ENCODE data around the gene TPMT. TPM values are rescaled to one million over a fixed set of nuclear protein-coding genes. Genes with fewer than 3 reads are reported as not detected.
"Not testable (repeated sequence)": the region's sequence is repeated elsewhere in the genome, so short reads cannot be mapped to it uniquely, and the experiment has no call there.

Gene TPMT
- polyA plus RNA-seq, 1 donor: 5.8 TPM

- peak; percentile 97 for DNase-seq
Measured at GRCh38 chr6:18155150-18155863, 430 bp upstream of the TPMT start, which contains the start of gene KDM1B. TSS of gene KDM1B (plus strand) at chr6:18155422. CDS start at chr6:18159896, 4,474 bp downstream.

GRCh38 chr6:18153311-18153703, 1.6 kb downstream of the TPMT start:
- DNase-seq: no peak

GRCh38 chr6:18151801-18152200, 3.1 kb downstream of the TPMT start:
- no peak for DNase-seq

GRCh38 chr6:18151391-18151790, 3.5 kb downstream of the TPMT start:
- DNase-seq: not testable (repeated sequence)

- no peak for DNase-seq
Measured at GRCh38 chr6:18148304-18149025, 6.4 kb downstream of the TPMT start.

GRCh38 chr6:18147616-18148015, 7.3 kb downstream of the TPMT start:
- DNase-seq: no peak

- DNase-seq: no peak
Measured at GRCh38 chr6:18147160-18147559, 7.7 kb downstream of the TPMT start.

- no peak for DNase-seq
Measured at GRCh38 chr6:18142591-18142861, 12.4 kb downstream of the TPMT start.

GRCh38 chr6:18141805-18142590, 12.9 kb downstream of the TPMT start:
- no peak for DNase-seq

GRCh38 chr6:18139935-18140621, 14.8 kb downstream of the TPMT start:
- DNase-seq: no peak

- no peak for DNase-seq
Measured at GRCh38 chr6:18138906-18139305, 16.0 kb downstream of the TPMT start.

GRCh38 chr6:18136260-18136659, 18.6 kb downstream of the TPMT start:
- DNase-seq: no peak

GRCh38 chr6:18135171-18135570, 19.7 kb downstream of the TPMT start:
- no peak for DNase-seq

- DNase-seq: no peak
Measured at GRCh38 chr6:18132346-18132745, 22.5 kb downstream of the TPMT start.

GRCh38 chr6:18126121-18126520, 28.8 kb downstream of the TPMT start:
- DNase-seq: no peak

- peak; percentile 90 for DNase-seq
Measured at GRCh38 chr6:18122128-18123093, 32.5 kb downstream of the TPMT start, which contains the start of gene NHLRC1. TSS of gene NHLRC1 (minus strand) at chr6:18122677. CDS start at chr6:18122606, 71 bp downstream.

- no peak for DNase-seq
Measured at GRCh38 chr6:18121580-18122127, 33.2 kb downstream of the TPMT start.

GRCh38 chr6:18119236-18119635, 35.6 kb downstream of the TPMT start:
- no peak for DNase-seq

GRCh38 chr6:18118330-18118729, 36.5 kb downstream of the TPMT start:
- DNase-seq: no peak

GRCh38 chr6:18117136-18117535, 37.7 kb downstream of the TPMT start:
- DNase-seq: no peak

GRCh38 chr6:18115356-18115755, 39.5 kb downstream of the TPMT start:
- no peak for DNase-seq
